ENCODE results near the gene HS6ST1.

The HS6ST1 gene

GRCh38 chr2:128329607-128330006, 10.9 kb upstream of the HS6ST1 start:
- no peaks in the 10 kb centered on the region for H3K36me3 ChIP-seq (ENCODE audit: control insufficient read depth, insufficient read depth, low read length)
- no peaks in the 10 kb centered on the region for H3K27me3 ChIP-seq (ENCODE audit: control insufficient read depth, insufficient read depth, low read length)
- H3K27ac ChIP-seq (ENCODE audit: low read length), result no peak overlapping the region
- H3K4me1 ChIP-seq (ENCODE audit: control insufficient read depth, insufficient read depth, low read length), result no peaks in the 10 kb centered on the region
- H3K9me3 ChIP-seq (ENCODE audit: control insufficient read depth, insufficient read depth, low read length), result no peaks in the 10 kb centered on the region
- WGBS (ENCODE audit: insufficient coverage, insufficient read length), result no CpG with 5 or more reads among the region's 6 CpGs
- no peak overlapping the region for H3K4me3 ChIP-seq (ENCODE audit: low read length)
- no peak for DNase-seq (ENCODE audit: low read depth, low spot score)

GRCh38 chr2:128327180-128327964, 8.7 kb upstream of the HS6ST1 start:
- no CpG with 5 or more reads among the region's 11 CpGs for WGBS (ENCODE audit: insufficient coverage, insufficient read length)
- no peaks in the 10 kb centered on the region for H3K9me3 ChIP-seq (ENCODE audit: control insufficient read depth, insufficient read depth, low read length)
- DNase-seq (ENCODE audit: low read depth, low spot score), result no peak
- no peaks in the 10 kb centered on the region for H3K27me3 ChIP-seq (ENCODE audit: control insufficient read depth, insufficient read depth, low read length)
- no peak overlapping the region for H3K27ac ChIP-seq (ENCODE audit: low read length)
- no peak overlapping the region for H3K4me3 ChIP-seq (ENCODE audit: low read length)
- no peaks in the 10 kb centered on the region for H3K36me3 ChIP-seq (ENCODE audit: control insufficient read depth, insufficient read depth, low read length)
- peaks cover 4% of the 10 kb centered on the region for H3K4me1 ChIP-seq (ENCODE audit: control insufficient read depth, insufficient read depth, low read length)

GRCh38 chr2:128326346-128326745, 7.7 kb upstream of the HS6ST1 start:
- H3K4me1 ChIP-seq (ENCODE audit: control insufficient read depth, insufficient read depth, low read length), result peaks cover 7% of the 10 kb centered on the region
- H3K36me3 ChIP-seq (ENCODE audit: control insufficient read depth, insufficient read depth, low read length), result no peaks in the 10 kb centered on the region
- no peaks in the 10 kb centered on the region for H3K27me3 ChIP-seq (ENCODE audit: control insufficient read depth, insufficient read depth, low read length)
- no peak overlapping the region for H3K4me3 ChIP-seq (ENCODE audit: low read length)
- H3K27ac ChIP-seq (ENCODE audit: low read length), result no peak overlapping the region
- no CpG with 5 or more reads among the region's 4 CpGs for WGBS (ENCODE audit: insufficient coverage, insufficient read length)
- no peak for DNase-seq (ENCODE audit: low read depth, low spot score)
- H3K9me3 ChIP-seq (ENCODE audit: control insufficient read depth, insufficient read depth, low read length), result no peaks in the 10 kb centered on the region

GRCh38 chr2:128325611-128326181, 7.0 kb upstream of the HS6ST1 start:
- Histone ChIP-seq H3K27ac (ENCODE audit: low read length) (no peak overlapping the region), H3K36me3 (ENCODE audit: control insufficient read depth, insufficient read depth, low read length) (no peaks in the 10 kb centered on the region), H3K4me1 (ENCODE audit: control insufficient read depth, insufficient read depth, low read length) (peaks cover 10% of the 10 kb centered on the region), H3K9me3 (ENCODE audit: control insufficient read depth, insufficient read depth, low read length) (no peaks in the 10 kb centered on the region), H3K27me3 (ENCODE audit: control insufficient read depth, insufficient read depth, low read length) (no peaks in the 10 kb centered on the region; the same call in 1 of the 2 replicates), H3K4me3 (ENCODE audit: low read length) (no peak overlapping the region)
- no CpG with 5 or more reads among the region's 13 CpGs for WGBS (ENCODE audit: insufficient coverage, insufficient read length)
- no peak for DNase-seq (ENCODE audit: low read depth, low spot score)

- Histone ChIP-seq H3K36me3 (ENCODE audit: control insufficient read depth, insufficient read depth, low read length) (no peaks in the 10 kb centered on the region), H3K27ac (ENCODE audit: low read length) (no peak overlapping the region), H3K9me3 (ENCODE audit: control insufficient read depth, insufficient read depth, low read length) (no peaks in the 10 kb centered on the region), H3K27me3 (ENCODE audit: control insufficient read depth, insufficient read depth, low read length) (no peaks in the 10 kb centered on the region; the same call in 1 of the 2 replicates), H3K4me3 (ENCODE audit: low read length) (no peak overlapping the region), H3K4me1 (ENCODE audit: control insufficient read depth, insufficient read depth, low read length) (peaks cover 10% of the 10 kb centered on the region)
- no CpG with 5 or more reads among the region's 13 CpGs for WGBS (ENCODE audit: insufficient coverage, insufficient read length)
- DNase-seq (ENCODE audit: low read depth, low spot score), result no peak
Measured at GRCh38 chr2:128324897-128325410, 6.3 kb upstream of the HS6ST1 start.

- H3K27ac ChIP-seq (ENCODE audit: low read length), result no peak overlapping the region
- no peaks in the 10 kb centered on the region; the same call in 1 of the 2 replicates for H3K27me3 ChIP-seq (ENCODE audit: control insufficient read depth, insufficient read depth, low read length)
- no peak overlapping the region for H3K4me3 ChIP-seq (ENCODE audit: low read length)
- no CpG with 5 or more reads among the region's 11 CpGs for WGBS (ENCODE audit: insufficient coverage, insufficient read length)
- no peaks in the 10 kb centered on the region for H3K9me3 ChIP-seq (ENCODE audit: control insufficient read depth, insufficient read depth, low read length)
- no peaks in the 10 kb centered on the region for H3K36me3 ChIP-seq (ENCODE audit: control insufficient read depth, insufficient read depth, low read length)
- peaks cover 10% of the 10 kb centered on the region for H3K4me1 ChIP-seq (ENCODE audit: control insufficient read depth, insufficient read depth, low read length)
- DNase-seq (ENCODE audit: low read depth, low spot score), result no peak
Measured at GRCh38 chr2:128324008-128324896, 5.6 kb upstream of the HS6ST1 start.

GRCh38 chr2:128323555-128323931, 4.9 kb upstream of the HS6ST1 start:
- no peaks in the 10 kb centered on the region for H3K9me3 ChIP-seq (ENCODE audit: control insufficient read depth, insufficient read depth, low read length)
- H3K27ac ChIP-seq (ENCODE audit: low read length), result no peak overlapping the region
- no peak overlapping the region for H3K4me3 ChIP-seq (ENCODE audit: low read length)
- no peaks in the 10 kb centered on the region for H3K36me3 ChIP-seq (ENCODE audit: control insufficient read depth, insufficient read depth, low read length)
- no peaks in the 10 kb centered on the region; the same call in 1 of the 2 replicates for H3K27me3 ChIP-seq (ENCODE audit: control insufficient read depth, insufficient read depth, low read length)
- DNase-seq (ENCODE audit: low read depth, low spot score), result no peak
- peaks cover 10% of the 10 kb centered on the region for H3K4me1 ChIP-seq (ENCODE audit: control insufficient read depth, insufficient read depth, low read length)
- WGBS (ENCODE audit: insufficient coverage, insufficient read length), result no CpG with 5 or more reads among the region's 8 CpGs

GRCh38 chr2:128322715-128323554, 4.3 kb upstream of the HS6ST1 start:
- H3K27ac ChIP-seq (ENCODE audit: low read length), result no peak overlapping the region
- peaks cover 10% of the 10 kb centered on the region for H3K4me1 ChIP-seq (ENCODE audit: control insufficient read depth, insufficient read depth, low read length)
- no peak for DNase-seq (ENCODE audit: low read depth, low spot score)
- no peaks in the 10 kb centered on the region for H3K9me3 ChIP-seq (ENCODE audit: control insufficient read depth, insufficient read depth, low read length)
- H3K27me3 ChIP-seq (ENCODE audit: control insufficient read depth, insufficient read depth, low read length), result no peaks in the 10 kb centered on the region; the same call in 1 of the 2 replicates
- no CpG with 5 or more reads among the region's 29 CpGs for WGBS (ENCODE audit: insufficient coverage, insufficient read length)
- no peak overlapping the region for H3K4me3 ChIP-seq (ENCODE audit: low read length)
- no peaks in the 10 kb centered on the region for H3K36me3 ChIP-seq (ENCODE audit: control insufficient read depth, insufficient read depth, low read length)

GRCh38 chr2:128321784-128322714, 3.4 kb upstream of the HS6ST1 start:
- WGBS (ENCODE audit: insufficient coverage, insufficient read length), result no CpG with 5 or more reads among the region's 91 CpGs
- H3K4me1 ChIP-seq (ENCODE audit: control insufficient read depth, insufficient read depth, low read length), result peaks cover 10% of the 10 kb centered on the region
- no peaks in the 10 kb centered on the region for H3K9me3 ChIP-seq (ENCODE audit: control insufficient read depth, insufficient read depth, low read length)
- no peaks in the 10 kb centered on the region; the same call in 1 of the 2 replicates for H3K27me3 ChIP-seq (ENCODE audit: control insufficient read depth, insufficient read depth, low read length)
- H3K27ac ChIP-seq (ENCODE audit: low read length), result no peak overlapping the region
- H3K4me3 ChIP-seq (ENCODE audit: low read length), result peak overlapping the region; percentile 28; the same call in 1 of the 2 replicates
- peak; percentile 57 for DNase-seq (ENCODE audit: low read depth, low spot score)
- H3K36me3 ChIP-seq (ENCODE audit: control insufficient read depth, insufficient read depth, low read length), result no peaks in the 10 kb centered on the region

All from iPS DF 6.9 (cell line).